ENCODE data around the gene CEND1.

DNA sequence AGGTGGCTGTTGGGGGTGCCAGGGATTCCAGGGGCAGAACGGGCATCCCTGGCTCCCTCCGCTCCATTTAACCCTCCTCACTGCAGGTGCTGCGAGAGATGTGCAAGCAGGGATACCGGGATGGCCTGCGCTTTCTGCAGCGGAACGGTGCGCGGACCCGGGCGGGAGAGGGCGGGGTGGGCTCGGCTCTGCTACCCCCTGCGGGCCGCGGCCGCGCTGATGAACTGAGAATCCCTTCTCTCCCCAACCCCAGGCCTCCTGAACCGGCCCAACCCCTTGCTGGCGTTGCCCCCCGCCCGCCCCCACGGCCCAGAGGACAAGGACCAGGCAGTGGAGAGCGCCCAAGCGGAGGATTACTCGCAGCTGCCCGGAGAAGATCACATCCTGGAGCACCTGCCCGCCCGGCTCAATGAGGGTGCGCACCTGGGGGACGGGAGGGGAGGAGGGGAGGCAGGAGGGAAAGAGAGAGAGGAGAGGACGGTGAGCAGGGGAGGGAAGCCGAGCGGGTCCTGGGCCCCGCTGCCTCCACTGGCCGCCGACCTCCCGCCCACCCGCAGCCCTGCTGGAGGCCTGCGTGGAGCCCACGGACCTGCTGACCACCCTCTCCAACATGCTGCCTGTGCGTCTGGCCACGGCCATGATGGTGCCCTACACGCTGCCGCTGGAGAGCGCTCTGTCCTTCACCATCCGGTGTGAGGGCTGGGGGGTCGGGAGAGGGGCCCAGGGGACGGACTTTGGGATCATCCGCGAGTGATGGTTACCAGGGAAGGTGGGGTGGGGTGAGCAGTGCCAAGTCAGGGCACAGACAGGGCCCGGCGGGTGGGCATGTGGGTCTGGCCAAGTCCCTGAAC, 33.8 kb upstream of the CEND1 start:
- TF ChIP-seq ZFX (CRISPR knock-in tag; IDR thresholded peaks at IDR 0.05; ENCODE audit: low read depth) (no peak), ZNF24 (IDR thresholded peaks at IDR 0.05) (no peak), RAD51 (IDR thresholded peaks at IDR 0.05; ENCODE audit: borderline replicate concordance) (no peak), SP5 (CRISPR knock-in tag; IDR thresholded peaks at IDR 0.05; ENCODE audit: borderline replicate concordance, low read depth) (no peak), ZSCAN12 (CRISPR knock-in tag; IDR thresholded peaks at IDR 0.05) (no peak), TP53 (CRISPR knock-in tag; conservative IDR thresholded peaks at IDR 0.05) (no peak), RNF2 (conservative IDR thresholded peaks at IDR 0.05; ENCODE audit: low read depth) (no peak)
- TF ChIP-seq, protein P1, sequence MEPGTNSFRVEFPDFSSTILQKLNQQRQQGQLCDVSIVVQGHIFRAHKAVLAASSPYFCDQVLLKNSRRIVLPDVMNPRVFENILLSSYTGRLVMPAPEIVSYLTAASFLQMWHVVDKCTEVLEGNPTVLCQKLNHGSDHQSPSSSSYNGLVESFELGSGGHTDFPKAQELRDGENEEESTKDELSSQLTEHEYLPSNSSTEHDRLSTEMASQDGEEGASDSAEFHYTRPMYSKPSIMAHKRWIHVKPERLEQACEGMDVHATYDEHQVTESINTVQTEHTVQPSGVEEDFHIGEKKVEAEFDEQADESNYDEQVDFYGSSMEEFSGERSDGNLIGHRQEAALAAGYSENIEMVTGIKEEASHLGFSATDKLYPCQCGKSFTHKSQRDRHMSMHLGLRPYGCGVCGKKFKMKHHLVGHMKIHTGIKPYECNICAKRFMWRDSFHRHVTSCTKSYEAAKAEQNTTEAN (CRISPR knock-in tag; conservative IDR thresholded peaks at IDR 0.05), result no peak

All from HepG2 (cell line).